Brain (organoid and tissue), 1 donor: ENCODE measurements around the gene PRAMEF13. TPM values are rescaled to one million over a fixed set of nuclear protein-coding genes. Genes with fewer than 3 reads are reported as not detected.

ENCODE experiments used
- polyA plus RNA-seq: library from polyadenylated mRNA; stranded (reverse); fragments of 350-450 nt; fragmentation: Illumina TruSeq; extraction: RNeasy Lipid Tissue Mini Kit (QIAGEN cat#74804); gene quantifications from one replicate; pipeline ENCODE4 v1.2.3, GENCODE V29; 2015; ENCODE audit warnings: low read depth, low replicate concordance; ENCODE audit not compliant: insufficient read depth

Gene PRAMEF13
- polyA plus RNA-seq, 1 donor from 2014 or later, result not detected

Other genes with a start within 250 kb of the PRAMEF13 start
- not detected for gene PRAMEF27, start 144.8 kb downstream of the PRAMEF13 start, polyA plus RNA-seq
- not detected for gene HNRNPCL3, start 140.6 kb downstream of the PRAMEF13 start, polyA plus RNA-seq
- gene PRAMEF25, start 130.6 kb downstream of the PRAMEF13 start, polyA plus RNA-seq, result not detected
- not detected for gene HNRNPCL2, start 84.6 kb downstream of the PRAMEF13 start, polyA plus RNA-seq
- not detected for gene PRAMEF26, start 45.4 kb downstream of the PRAMEF13 start, polyA plus RNA-seq
- not detected for gene HNRNPCL4, start 35.8 kb downstream of the PRAMEF13 start, polyA plus RNA-seq
- not detected for gene PRAMEF9, start 29.6 kb downstream of the PRAMEF13 start, polyA plus RNA-seq
- gene PRAMEF18, start 24.7 kb upstream of the PRAMEF13 start, polyA plus RNA-seq, result not detected
- gene PRAMEF5, start 52.8 kb upstream of the PRAMEF13 start, polyA plus RNA-seq, result not detected
- not detected for gene PRAMEF8, start 83.7 kb upstream of the PRAMEF13 start, polyA plus RNA-seq
- not detected for gene PRAMEF33, start 102.1 kb upstream of the PRAMEF13 start, polyA plus RNA-seq
- not detected for gene PRAMEF15, start 114.2 kb upstream of the PRAMEF13 start, polyA plus RNA-seq
- gene PRAMEF14, start 145.7 kb upstream of the PRAMEF13 start, polyA plus RNA-seq, result not detected
- not detected for gene PRAMEF19, start 170.5 kb upstream of the PRAMEF13 start, polyA plus RNA-seq
- not detected for gene PRAMEF17, start 188.2 kb upstream of the PRAMEF13 start, polyA plus RNA-seq
- gene PRAMEF20, start 209.0 kb upstream of the PRAMEF13 start, polyA plus RNA-seq, result not detected